GM19099 (cell line): Measurements from ENCODE around the gene UBB.

ENCODE experiments used
- POLR2A ChIP-seq: IDR thresholded peaks from 3 replicates; pipeline ENCODE4 v1.6.1; 2011; ENCODE audit warnings: low read depth; ENCODE audit not compliant: insufficient read length; ENCODE audit errors: extremely low read depth

Gene UBB

DNA sequence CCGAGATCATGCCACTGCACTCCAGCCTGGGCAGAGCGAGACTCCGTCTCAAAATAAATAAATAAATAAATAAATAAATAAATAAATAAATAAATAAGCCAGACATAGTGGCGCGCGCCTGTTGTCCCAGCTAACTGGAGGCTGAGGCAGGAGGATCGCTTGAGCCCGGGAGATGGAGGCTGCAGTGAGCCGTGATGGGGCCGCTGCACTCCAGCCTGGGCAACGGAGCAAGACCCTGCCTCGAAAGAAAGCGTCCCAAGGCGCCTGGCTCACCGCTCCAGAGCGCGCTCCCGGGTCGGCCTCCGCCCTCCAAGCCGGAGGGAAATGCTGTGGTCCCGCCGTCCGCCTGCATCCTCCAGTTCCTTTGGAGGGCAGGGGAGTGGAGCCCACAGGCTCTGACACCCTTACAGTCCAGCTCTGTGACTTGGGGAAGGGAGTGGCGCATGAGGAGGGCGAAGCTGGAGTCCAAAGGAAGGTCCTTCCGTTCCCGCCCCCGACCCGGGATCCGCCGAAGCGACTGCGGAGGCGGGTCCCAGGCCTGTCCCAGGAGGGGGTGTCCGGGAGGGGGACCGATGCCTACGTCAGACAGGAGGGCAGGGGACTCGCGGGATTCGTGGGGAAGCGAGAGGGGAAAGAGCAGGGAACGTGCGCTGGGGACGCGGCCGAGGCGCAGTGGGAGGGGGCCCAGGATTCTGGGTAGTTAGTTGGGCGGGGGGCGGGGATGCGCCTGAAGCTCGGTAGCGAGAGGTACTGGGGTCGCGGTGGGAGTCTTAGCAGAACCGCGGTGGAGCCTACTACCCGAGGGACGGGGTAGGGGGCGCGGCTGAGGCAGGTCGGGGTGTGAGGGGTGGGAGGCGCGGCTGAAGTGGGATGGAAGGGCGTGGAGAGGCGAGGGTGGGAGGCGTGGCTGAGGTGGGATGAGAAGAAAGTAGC is 26.1 kb downstream of the UBB start:
- peak; percentile 31 for TF ChIP-seq POLR2A

- peak; percentile 57 for TF ChIP-seq POLR2A
Observed at GRCh38 chr17:16407911-16408588, 27.2 kb downstream of the UBB start.

GRCh38 chr17:16415031-16415924 is 34.4 kb downstream of the UBB start, which contains the start of gene TRPV2:
TRPV2 (plus strand) TSS chr17:16415571; CDS start chr17:16417669, 2,098 bp downstream.
- peak; percentile 63 for TF ChIP-seq POLR2A

GRCh38 chr17:16417399-16417798 is 36.5 kb downstream of the UBB start:
- no peak for TF ChIP-seq POLR2A

DNA sequence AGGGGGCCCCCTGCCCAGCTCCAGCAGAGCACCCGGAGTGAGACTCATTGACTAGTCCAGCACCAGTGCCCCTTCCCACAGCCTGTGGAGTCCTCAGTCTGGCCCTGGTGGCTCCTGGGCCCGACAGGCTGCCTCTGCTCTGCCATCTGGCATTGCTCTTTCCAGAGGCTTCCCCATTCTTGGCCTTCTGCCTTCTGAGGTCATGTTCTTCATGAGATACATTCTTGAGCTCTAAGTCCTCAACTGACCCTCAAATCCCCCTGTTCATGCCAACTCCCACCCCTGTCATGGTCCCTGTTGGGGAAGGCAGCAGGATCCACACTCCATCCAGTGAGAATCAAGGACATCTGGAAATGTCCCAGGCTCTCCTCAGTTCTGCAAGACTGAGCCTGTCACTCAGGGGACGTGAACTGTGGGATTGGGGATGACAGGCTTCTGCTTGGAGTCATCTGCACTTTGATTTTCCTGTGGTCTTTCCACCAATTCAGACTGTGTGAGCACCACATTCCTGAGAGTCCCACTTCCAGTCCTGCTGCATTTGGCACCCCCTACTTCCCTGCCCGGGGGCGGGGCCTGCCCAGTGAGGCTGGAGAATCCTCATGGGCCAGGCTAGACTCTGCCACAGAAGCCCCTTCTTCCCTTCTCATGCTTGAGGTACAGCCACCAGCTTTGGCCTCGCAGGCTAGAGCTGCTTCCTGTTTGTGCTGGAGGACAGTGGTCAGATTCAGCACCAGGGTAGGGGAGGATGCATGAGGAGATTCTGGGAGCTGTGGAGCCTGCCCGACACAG is 37.2 kb downstream of the UBB start:
- TF ChIP-seq POLR2A = no peak

- no peak for TF ChIP-seq POLR2A
Observed at GRCh38 chr17:16418685-16419068, 37.8 kb downstream of the UBB start.

GRCh38 chr17:16419074-16419928 is 38.4 kb downstream of the UBB start:
- TF ChIP-seq POLR2A = no peak

DNA sequence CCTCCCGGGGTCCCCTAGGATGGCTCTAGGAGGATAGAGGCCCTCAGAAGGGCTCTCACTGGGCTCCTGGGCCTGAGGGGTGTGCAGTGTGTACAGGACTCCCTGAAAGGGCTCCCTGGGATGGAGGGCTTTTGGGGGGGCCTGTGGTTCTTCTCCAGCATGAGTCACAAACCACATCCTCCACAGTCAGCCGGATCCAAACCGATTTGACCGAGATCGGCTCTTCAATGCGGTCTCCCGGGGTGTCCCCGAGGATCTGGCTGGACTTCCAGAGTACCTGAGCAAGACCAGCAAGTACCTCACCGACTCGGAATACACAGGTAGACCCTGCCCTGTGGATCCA is 39.0 kb downstream of the UBB start:
- TF ChIP-seq POLR2A = no peak

- TF ChIP-seq POLR2A = no peak
Observed at GRCh38 chr17:16422416-16422815, 41.5 kb downstream of the UBB start.

DNA sequence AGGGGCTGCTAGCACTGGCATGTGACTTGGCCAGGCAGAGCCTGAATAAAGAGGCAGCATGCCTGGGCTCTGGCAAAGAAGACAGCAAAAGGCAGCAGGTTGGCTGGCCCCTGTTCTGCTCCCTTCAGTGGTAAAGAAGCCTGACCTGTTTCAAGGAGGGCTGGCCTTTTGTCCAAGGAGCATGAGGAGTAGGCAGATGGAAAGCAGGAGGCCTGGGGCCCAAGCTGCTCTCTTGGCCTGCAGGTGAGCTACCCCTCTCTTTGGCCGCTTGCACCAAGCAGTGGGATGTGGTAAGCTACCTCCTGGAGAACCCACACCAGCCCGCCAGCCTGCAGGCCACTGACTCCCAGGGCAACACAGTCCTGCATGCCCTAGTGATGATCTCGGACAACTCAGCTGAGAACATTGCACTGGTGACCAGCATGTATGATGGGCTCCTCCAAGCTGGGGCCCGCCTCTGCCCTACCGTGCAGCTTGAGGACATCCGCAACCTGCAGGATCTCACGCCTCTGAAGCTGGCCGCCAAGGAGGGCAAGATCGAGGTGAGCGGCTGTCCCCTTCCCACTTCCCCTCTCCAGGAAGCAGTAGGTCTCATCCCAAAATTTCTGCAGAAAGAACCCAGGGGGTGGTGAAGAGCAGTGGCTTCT is 42.5 kb downstream of the UBB start:
- no peak for TF ChIP-seq POLR2A

DNA sequence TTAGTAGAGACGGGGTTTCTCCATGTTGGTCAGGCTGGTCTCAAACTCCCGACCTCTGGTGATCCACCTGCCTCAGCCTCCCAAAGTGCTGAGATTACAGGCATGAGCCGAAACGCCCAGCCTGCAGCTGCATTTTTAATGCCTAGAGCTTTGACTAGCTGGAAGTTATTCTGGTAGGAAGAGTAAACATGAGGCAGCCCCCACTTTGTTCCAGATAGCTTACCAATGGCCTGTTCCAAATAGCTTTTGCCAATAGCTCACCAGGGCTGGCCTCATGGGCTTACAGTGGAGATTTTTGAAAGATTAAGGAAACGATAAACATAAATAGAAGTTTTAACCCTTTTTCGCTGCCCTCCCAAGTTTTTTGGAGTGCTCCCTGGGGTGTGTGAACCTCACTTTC is 44.3 kb downstream of the UBB start:
- no peak for TF ChIP-seq POLR2A

DNA sequence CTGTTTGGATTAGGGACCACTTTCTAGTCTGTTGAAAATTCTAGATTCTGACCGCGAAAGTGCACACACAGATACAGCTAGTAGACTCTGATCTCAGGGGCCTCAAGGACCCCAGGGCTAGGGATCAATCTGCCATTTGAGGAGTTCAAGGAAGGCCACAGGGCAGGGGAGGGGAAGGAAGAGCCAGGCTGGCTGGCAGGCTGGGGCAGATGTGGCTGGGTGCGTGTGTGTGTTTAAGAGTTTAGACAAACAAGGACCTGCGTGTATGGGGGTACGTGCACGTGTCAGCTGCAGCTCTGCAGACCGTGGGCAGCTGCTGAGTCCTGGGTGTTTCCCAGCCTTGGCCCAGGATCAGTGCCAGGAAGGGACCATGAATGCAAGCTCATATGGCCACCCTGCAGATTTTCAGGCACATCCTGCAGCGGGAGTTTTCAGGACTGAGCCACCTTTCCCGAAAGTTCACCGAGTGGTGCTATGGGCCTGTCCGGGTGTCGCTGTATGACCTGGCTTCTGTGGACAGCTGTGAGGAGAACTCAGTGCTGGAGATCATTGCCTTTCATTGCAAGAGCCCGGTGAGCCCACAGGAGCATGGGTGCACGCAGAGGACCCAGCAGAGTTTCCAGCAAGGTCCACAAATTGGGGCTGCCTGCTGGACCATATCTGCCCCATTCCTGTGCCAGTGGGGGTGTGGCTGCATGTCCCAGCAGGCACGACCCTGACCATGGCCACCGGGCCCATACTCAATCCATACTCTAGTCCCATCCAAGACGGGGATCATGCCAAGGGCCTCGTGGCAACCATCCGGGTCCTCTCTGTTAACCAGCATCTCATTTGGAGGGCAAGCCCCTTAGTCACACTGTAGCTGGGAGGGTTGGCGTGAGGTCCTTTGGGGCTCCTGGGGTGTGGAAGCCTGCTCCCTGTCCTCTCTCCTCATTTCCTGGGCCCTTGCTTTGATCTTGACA is 45.1 kb downstream of the UBB start:
- TF ChIP-seq POLR2A = no peak
